ENCODE measurements around the gene CLEC3A. TPM values are rescaled to one million over a fixed set of nuclear protein-coding genes. Genes with fewer than 3 reads are reported as not detected.
"Not testable (repeated sequence)": the region's sequence is repeated elsewhere in the genome, so short reads cannot be mapped to it uniquely, and the experiment has no call there.

CLEC3A gene
- total RNA-seq, 1 donor from 2014 or later: not detected

- ATAC-seq: no peak
- intact Hi-C loops (cut with DNase I): no loop called here
- no peak for DNase-seq (ENCODE audit: low spot score)
These were observed 1.8 kb downstream of the CLEC3A start for GRCh38 chr16:78024159-78024558.

DNA sequence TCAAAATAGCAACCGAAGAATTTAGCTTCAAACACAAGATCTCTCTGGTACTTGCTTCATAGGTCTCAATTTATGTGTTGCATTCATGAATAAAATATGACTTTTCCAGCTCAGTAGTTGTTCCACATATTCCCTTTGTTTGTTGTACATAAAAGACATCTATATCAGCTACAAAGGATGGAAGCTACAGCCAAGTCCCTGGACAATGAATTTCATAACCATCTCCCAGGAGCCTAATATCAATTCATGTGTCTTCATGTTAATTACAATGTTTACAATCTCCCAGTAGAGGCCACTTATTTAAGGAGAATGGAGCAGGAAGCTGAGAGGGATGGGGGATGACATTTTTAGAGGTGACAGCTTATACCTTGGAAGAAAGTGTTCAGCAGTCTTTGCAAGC lies 3.3 kb downstream of the CLEC3A start:
- intact Hi-C loops (cut with DNase I): no loop called here
- ATAC-seq: no peak
- no peak for DNase-seq (ENCODE audit: low spot score)

- intact Hi-C loops (cut with DNase I): no loop called here
- no peak for ATAC-seq
- DNase-seq (ENCODE audit: low spot score): no peak
These were observed 5.7 kb downstream of the CLEC3A start for GRCh38 chr16:78028018-78028417.

- no peak for DNase-seq (ENCODE audit: low spot score)
- intact Hi-C loops (cut with DNase I): no loop called here
- no peak for ATAC-seq
These were observed 12.2 kb downstream of the CLEC3A start for GRCh38 chr16:78034530-78034929.

DNA sequence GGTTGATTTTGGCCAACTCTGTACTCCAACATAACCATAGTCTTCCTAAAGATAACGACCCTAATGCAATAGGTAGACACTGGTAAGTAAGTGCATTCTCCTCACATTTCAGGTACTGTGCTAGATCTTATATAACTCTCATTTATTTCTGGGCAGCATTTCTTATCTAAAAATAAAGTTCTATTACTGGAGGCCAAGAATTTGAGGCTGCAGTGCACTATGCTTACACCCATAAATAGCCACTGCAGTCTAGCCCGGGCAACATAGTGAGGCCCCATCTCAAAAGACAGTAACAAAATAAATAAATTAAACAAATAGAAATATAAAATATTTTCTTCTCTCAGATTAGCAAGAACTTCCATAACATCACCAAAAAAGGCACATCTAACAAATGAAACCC lies 12.7 kb downstream of the CLEC3A start:
- intact Hi-C loops (cut with DNase I): no loop called here
- DNase-seq (ENCODE audit: low spot score) (no peak), ATAC-seq (no peak)

DNA sequence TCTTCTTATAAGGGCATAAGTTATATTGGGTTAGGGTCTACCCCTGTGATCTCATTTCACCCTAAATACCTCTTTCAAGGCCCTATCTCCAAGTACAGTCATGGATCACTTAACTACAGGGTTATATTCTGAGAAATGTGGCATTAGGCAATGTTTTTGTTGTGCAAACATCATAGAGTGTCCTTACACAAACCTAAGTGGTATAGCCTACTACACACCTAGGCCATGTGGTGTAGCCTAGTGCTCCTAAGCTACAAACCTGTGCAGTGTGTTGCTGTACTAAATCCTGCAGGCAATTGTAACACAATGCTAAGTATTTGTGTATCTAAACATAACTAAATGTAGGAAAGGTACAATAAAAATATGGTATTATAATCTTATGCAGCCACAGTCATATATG lies 18.0 kb downstream of the CLEC3A start:
- intact Hi-C loops (cut with DNase I): no loop called here
- DNase-seq (ENCODE audit: low spot score) (no peak), ATAC-seq (no peak)

GRCh38 chr16:78045865-78046581 lies 23.7 kb downstream of the CLEC3A start:
- DNase-seq (ENCODE audit: low spot score) (peak; percentile 71), ATAC-seq (peak; percentile 76)
- intact Hi-C loops (cut with DNase I): no loop called here

GRCh38 chr16:78048319-78048718 lies 26.0 kb downstream of the CLEC3A start:
- DNase-seq (ENCODE audit: low spot score) (no peak), ATAC-seq (no peak)
- intact Hi-C loops (cut with DNase I): no loop called here

GRCh38 chr16:78050734-78051400 lies 28.5 kb downstream of the CLEC3A start:
- intact Hi-C loops (cut with DNase I): no loop called here
- DNase-seq (ENCODE audit: low spot score): no peak
- no peak for ATAC-seq

GRCh38 chr16:78057803-78058564 lies 35.6 kb downstream of the CLEC3A start:
- ATAC-seq (no peak), DNase-seq (ENCODE audit: low spot score) (no peak)
- intact Hi-C loops (cut with DNase I): no loop called here

- DNase-seq (ENCODE audit: low spot score); intact Hi-C loops (cut with DNase I); ATAC-seq: not testable (repeated sequence)
These were observed 37.5 kb downstream of the CLEC3A start for GRCh38 chr16:78059806-78060205.

- DNase-seq (ENCODE audit: low spot score) (no peak), ATAC-seq (no peak)
- intact Hi-C loops (cut with DNase I): no loop called here
These were observed 37.9 kb downstream of the CLEC3A start for GRCh38 chr16:78060295-78060694.

DNA sequence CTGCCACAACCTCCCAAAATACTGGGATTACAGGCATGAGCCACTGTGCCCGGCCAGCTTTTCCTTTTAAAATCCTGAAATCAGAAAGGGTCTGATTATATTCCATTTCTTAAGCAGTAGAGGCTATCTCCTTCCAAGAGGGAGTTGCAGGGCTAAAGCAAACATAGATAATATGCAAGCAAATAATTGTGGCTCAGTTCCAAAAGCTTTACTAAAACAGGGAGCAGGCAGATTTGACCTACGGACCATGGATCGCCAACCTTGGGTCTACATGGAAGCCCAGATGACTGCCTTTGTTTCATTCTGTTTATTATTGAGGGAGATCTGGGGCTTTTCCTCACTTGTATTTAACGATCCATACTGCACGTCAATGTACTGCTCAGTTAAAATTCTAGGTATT lies 38.5 kb downstream of the CLEC3A start:
- DNase-seq (ENCODE audit: low spot score) (no peak), ATAC-seq (no peak)
- intact Hi-C loops (cut with DNase I): no loop called here

DNA sequence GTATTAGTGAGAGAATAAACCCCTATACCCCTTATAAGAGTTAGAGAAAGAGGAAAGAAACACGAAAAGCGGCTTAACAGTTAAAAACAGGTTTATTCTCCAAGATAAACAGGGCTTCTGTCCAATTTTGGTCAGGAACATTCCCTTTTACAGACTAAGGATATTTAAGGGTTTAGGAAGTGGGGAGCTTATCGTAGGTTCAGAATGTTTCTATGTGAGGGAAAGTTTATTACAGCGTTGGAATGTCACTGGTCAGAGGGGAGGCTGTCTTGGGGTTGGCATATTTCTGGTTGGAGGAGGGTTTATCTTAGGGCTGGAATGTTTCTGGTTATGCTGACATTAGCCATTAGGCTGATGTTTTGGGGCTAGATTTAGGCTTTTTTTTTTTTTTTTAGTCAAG lies 43.0 kb downstream of the CLEC3A start:
- DNase-seq (ENCODE audit: low spot score) (no peak), ATAC-seq (no peak)
- intact Hi-C loops (cut with DNase I): no loop called here

GRCh38 chr16:78069913-78070312 lies 47.6 kb downstream of the CLEC3A start:
- intact Hi-C loops (cut with DNase I): no loop called here
- ATAC-seq (no peak), DNase-seq (ENCODE audit: low spot score) (no peak)

GRCh38 chr16:78072275-78072674 lies 49.9 kb downstream of the CLEC3A start:
- intact Hi-C loops (cut with DNase I): no loop called here
- DNase-seq (ENCODE audit: low spot score): no peak
- ATAC-seq: no peak

- intact Hi-C loops (cut with DNase I): no loop called here
- DNase-seq (ENCODE audit: low spot score) (no peak), ATAC-seq (no peak)
These were observed 53.5 kb downstream of the CLEC3A start for GRCh38 chr16:78075800-78076199.

- ATAC-seq: no peak
- intact Hi-C loops (cut with DNase I): no loop called here
- no peak for DNase-seq (ENCODE audit: low spot score)
These were observed 59.0 kb downstream of the CLEC3A start for GRCh38 chr16:78081341-78081740.

Data from sciatic nerve (tissue), 2 donors.